ENCODE measurements around the gene TPST1. TPM values are rescaled to one million over a fixed set of nuclear protein-coding genes. Genes with fewer than 3 reads are reported as not detected.
"Not testable (repeated sequence)": the region's sequence is repeated elsewhere in the genome, so short reads cannot be mapped to it uniquely, and the experiment has no call there.

Gene TPST1
- total and polyA plus RNA-seq, 9 of the 15 experiments (the other 6 are each of a cell fraction or from before 2014, with no cell fraction given): 0.15 to 2.2 (median 0.53) TPM

GRCh38 chr7:66401932-66402331 is 196.8 kb downstream of the TPST1 start:
- intact Hi-C loops (cut with micrococcal nuclease); DNase-seq (ENCODE audit: extremely low read depth in 1 of 4, low spot score in 3 of 4); BruUV-seq (replicated peaks); H2AFZ ChIP-seq (ENCODE audit: low read depth, low read length); H3K27ac ChIP-seq (ENCODE audit: extremely low read depth, low read depth, low read length); POLR2A ChIA-PET; H3K4me1 ChIP-seq (replicated peaks in 1 of 2; ENCODE audit: control insufficient read depth in 2 of 2, insufficient read depth in 2 of 2, low read length in 2 of 2); ATAC-seq; FAIRE-seq; H3K9ac ChIP-seq (ENCODE audit: insufficient read depth in 1 of 2, low read depth in 2 of 2, low read length in 2 of 2); CTCF ChIA-PET (ENCODE audit: low intra/inter-chr PET ratio); H4K20me1 ChIP-seq (replicated peaks; ENCODE audit: control insufficient read depth, insufficient read depth, low read length); in situ Hi-C loops (cut with MboI); H3K9me1 ChIP-seq (ENCODE audit: control insufficient read depth, insufficient read depth, low read length); H3K4me2 ChIP-seq (ENCODE audit: insufficient read depth, low read length); H3K9me3 ChIP-seq (replicated peaks; ENCODE audit: control insufficient read depth, insufficient read depth, low read depth, low read length); H3K79me2 ChIP-seq (ENCODE audit: control insufficient read depth, insufficient read depth, low read length); H3K27me3 ChIP-seq (ENCODE audit: control insufficient read depth in 2 of 2, insufficient read depth in 2 of 2, low read length in 2 of 2); H3K4me3 ChIP-seq: not testable (repeated sequence)
- 76% methylated on average over 3 of the region's 3 CpGs for WGBS (ENCODE audit: insufficient coverage, low coverage, missing lambda C conversion rate)
- H3K36me3 ChIP-seq (ENCODE audit: control insufficient read depth, insufficient read depth, low read length): peaks cover 12% of the 10 kb centered on the region; the same call in 1 of the 3 replicates

- no peak for FAIRE-seq
- ATAC-seq: no peak
- Histone ChIP-seq H2AFZ (ENCODE audit: low read depth, low read length) (no peak overlapping the region), H3K36me3 (ENCODE audit: control insufficient read depth, insufficient read depth, low read length) (peaks cover 24% of the 10 kb centered on the region; the same call in 2 of the 3 replicates), H3K9me1 (ENCODE audit: control insufficient read depth, insufficient read depth, low read length) (no peaks in the 10 kb centered on the region), H3K4me1 (replicated peaks in 1 of 2; ENCODE audit: control insufficient read depth in 2 of 2, insufficient read depth in 2 of 2, low read length in 2 of 2) (no peaks in the 10 kb centered on the region), H3K9me3 (replicated peaks; ENCODE audit: control insufficient read depth, insufficient read depth, low read depth, low read length) (no peaks in the 10 kb centered on the region), H3K79me2 (ENCODE audit: control insufficient read depth, insufficient read depth, low read length) (no peaks in the 10 kb centered on the region), H3K27me3 (ENCODE audit: control insufficient read depth in 2 of 2, insufficient read depth in 2 of 2, low read length in 2 of 2) (no peaks in the 10 kb centered on the region), H3K27ac (ENCODE audit: extremely low read depth, low read depth, low read length) (no peak overlapping the region), H3K9ac (ENCODE audit: insufficient read depth in 1 of 2, low read depth in 2 of 2, low read length in 2 of 2) (no peak overlapping the region), H3K4me3 (no peak overlapping the region), H3K4me2 (ENCODE audit: insufficient read depth, low read length) (no peak overlapping the region), H4K20me1 (replicated peaks; ENCODE audit: control insufficient read depth, insufficient read depth, low read length) (no peaks in the 10 kb centered on the region)
- intact Hi-C loops (cut with micrococcal nuclease) (no loop called here), in situ Hi-C loops (cut with MboI) (no loop called here)
- WGBS (ENCODE audit: insufficient coverage, low coverage, missing lambda C conversion rate): 83% methylated on average over 4 of the region's 4 CpGs
- TF ChIP-seq, protein P1, sequence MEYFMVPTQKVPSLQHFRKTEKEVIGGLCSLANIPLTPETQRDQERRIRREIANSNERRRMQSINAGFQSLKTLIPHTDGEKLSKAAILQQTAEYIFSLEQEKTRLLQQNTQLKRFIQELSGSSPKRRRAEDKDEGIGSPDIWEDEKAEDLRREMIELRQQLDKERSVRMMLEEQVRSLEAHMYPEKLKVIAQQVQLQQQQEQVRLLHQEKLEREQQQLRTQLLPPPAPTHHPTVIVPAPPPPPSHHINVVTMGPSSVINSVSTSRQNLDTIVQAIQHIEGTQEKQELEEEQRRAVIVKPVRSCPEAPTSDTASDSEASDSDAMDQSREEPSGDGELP (CRISPR knock-in tag; IDR thresholded peaks at IDR 0.05; ENCODE audit: borderline replicate concordance): no peak
- TF ChIP-seq CEBPB (tag; IDR thresholded peaks at IDR 0.05): 0 out of 2 replicates have a peak, but pooled peaks have one; percentile 17
- CTCF ChIA-PET (ENCODE audit: low intra/inter-chr PET ratio): no interaction called here
- POLR2A ChIA-PET: no interaction called here
- no TSS peak for BruUV-seq (replicated peaks)
- DNase-seq (ENCODE audit: extremely low read depth in 1 of 4, low spot score in 3 of 4): no peak
These were observed 198.4 kb downstream of the TPST1 start for GRCh38 chr7:66403564-66403963.

Data from K562 (cell line).